SK-N-SH (cell line): Measurements from ENCODE around the gene TMEM212. TPM values are rescaled to one million over a fixed set of nuclear protein-coding genes. Genes with fewer than 3 reads are reported as not detected.
"Not testable (repeated sequence)": the region's sequence is repeated elsewhere in the genome, so short reads cannot be mapped to it uniquely, and the experiment has no call there.

Experiments used
- CTCF ChIA-PET: fragments of 300-600, 350-600 bp; formaldehyde crosslinking; extraction: SDS; loops from one replicate; lab custom pipeline; 2021; lab: Yijun Ruan, JAX
- POLR2A ChIA-PET: fragments of 350-600 bp; sonication (Branson Sonifier 250); formaldehyde crosslinking; extraction: SDS; loops from one replicate; lab custom pipeline; 2020; ENCODE audit warnings: antibody characterized with exemption, inconsistent platforms; lab: Yijun Ruan, JAX
- DNase-seq: peaks from one replicate; pipeline ENCODE4 v3.0.0; 2012
- H2AFZ ChIP-seq: fragments of 200-600 bp; sonication (generic); 2 replicates; pipeline ENCODE4 v1.8.1; 2016; ENCODE audit warnings: antibody characterized with exemption, mild to moderate bottlenecking, low read depth
- H3F3A ChIP-seq: fragments of 200-600 bp; sonication (generic); replicated peaks from 2 replicates; pipeline ENCODE3; 2016; ENCODE audit warnings: antibody characterized with exemption, mild to moderate bottlenecking; ENCODE audit not compliant: insufficient read depth
- H3K27ac ChIP-seq, 2 experiments: fragments of 200-500 bp in 1 of 2; fragments of 200-600 bp in 1 of 2; sonication (Bioruptor generic) in 1 of 2; sonication (generic), shearing (Covaris generic) in 1 of 2; 2 replicates each; pipeline versions ENCODE4 v1.5.1 to v1.6.1; 2014 to 2016; ENCODE audit warnings: low read depth in 2 of 2, inconsistent platforms in 1 of 2, low read length in 1 of 2, mild to moderate bottlenecking in 1 of 2, mixed read lengths in 1 of 2
- H3K27me3 ChIP-seq: fragments of 200-600 bp; sonication (generic), shearing (Covaris generic); 2 replicates; pipeline ENCODE4 v1.6.1; 2016; ENCODE audit warnings: mixed run types; ENCODE audit not compliant: insufficient read depth
- H3K36me3 ChIP-seq, 2 experiments: fragments of 200-500 bp in 1 of 2; fragments of 200-600 bp in 1 of 2; sonication (Bioruptor generic) in 1 of 2; sonication (generic) in 1 of 2; replicated peaks in 1 of 2; 2 replicates each; pipeline versions ENCODE3 to v1.5.1; 2014 to 2016; ENCODE audit warnings: low read length in 1 of 2, mild to moderate bottlenecking in 1 of 2; ENCODE audit not compliant: insufficient read depth in 2 of 2, control insufficient read depth in 1 of 2
- H3K4me1 ChIP-seq, 2 experiments: fragments of 200-500 bp in 1 of 2; fragments of 200-600 bp in 1 of 2; sonication (Bioruptor generic) in 1 of 2; sonication (generic), shearing (Covaris generic) in 1 of 2; 2 replicates each; pipeline versions ENCODE4 v1.5.1 to v1.6.1; 2014 to 2016; ENCODE audit warnings: low read depth in 1 of 2, low read length in 1 of 2, mixed run types in 1 of 2; ENCODE audit not compliant: insufficient read depth in 2 of 2, control insufficient read depth in 1 of 2
- H3K4me2 ChIP-seq: fragments of 200-600 bp; sonication (generic), shearing (Covaris generic); 2 replicates; pipeline ENCODE4 v1.6.1; 2017; ENCODE audit warnings: mixed run types
- H3K4me3 ChIP-seq, 2 experiments: fragments of 200-500 bp in 1 of 2; fragments of 200-600 bp in 1 of 2; sonication (Bioruptor generic) in 1 of 2; sonication (generic), shearing (Covaris generic) in 1 of 2; 2 replicates each; pipeline versions ENCODE4 v1.5.1 to v1.8.1; 2014 to 2016; ENCODE audit warnings: low read depth in 2 of 2, inconsistent platforms in 1 of 2, low read length in 1 of 2, mild to moderate bottlenecking in 1 of 2, mixed read lengths in 1 of 2, moderate library complexity in 1 of 2
- H3K79me2 ChIP-seq: fragments of 200-600 bp; sonication (generic); 2 replicates; pipeline ENCODE4 v1.8.1; 2017; ENCODE audit warnings: mild to moderate bottlenecking; ENCODE audit not compliant: insufficient read depth
- H3K9ac ChIP-seq: fragments of 200-600 bp; sonication (generic); 2 replicates; pipeline ENCODE4 v1.6.1; 2017; ENCODE audit warnings: mixed run types
- H3K9me2 ChIP-seq: fragments of 200-600 bp; sonication (generic); 2 replicates; pipeline ENCODE4 v1.6.1; 2017; ENCODE audit warnings: mixed run types
- H3K9me3 ChIP-seq: fragments of 200-600 bp; sonication (generic); 2 replicates; pipeline ENCODE4 v1.6.1; 2017; ENCODE audit warnings: mixed run types, mild to moderate bottlenecking, moderate library complexity
- H4K20me1 ChIP-seq: fragments of 200-600 bp; sonication (generic); 2 replicates; pipeline ENCODE4 v1.6.1; 2017; ENCODE audit warnings: mild to moderate bottlenecking, mixed run types; ENCODE audit not compliant: insufficient read depth
- EZH2phosphoT487 ChIP-seq: fragments of 200-600 bp; sonication (generic); IDR thresholded peaks from 2 replicates; pipeline ENCODE4 v1.6.1; 2017; ENCODE audit warnings: low read depth, mixed run types, mild to moderate bottlenecking, antibody characterized with exemption, moderate library complexity, borderline replicate concordance
- FOSL2 ChIP-seq: IDR thresholded peaks from 2 replicates; pipeline ENCODE4 v1.4.0; 2012; ENCODE audit warnings: low read depth, mild to moderate bottlenecking, moderate library complexity, borderline replicate concordance
- FOXJ3 ChIP-seq: sonication (generic); formaldehyde crosslinking; IDR thresholded peaks from 2 replicates; pipeline ENCODE4 v1.5.1; 2020; ENCODE audit warnings: mild to moderate bottlenecking, missing genetic modification reagents
- MXI1 ChIP-seq: IDR thresholded peaks from 2 replicates; pipeline ENCODE4 v1.6.1; 2012; ENCODE audit warnings: mild to moderate bottlenecking, low read depth, low read length, improper control_type of control experiment
- RCOR1 ChIP-seq: fragments of 150-350 bp; IDR thresholded peaks from 2 replicates; pipeline ENCODE4 v1.6.1; 2017; ENCODE audit warnings: antibody characterized with exemption, low read length
- RXRA ChIP-seq: IDR thresholded peaks from 2 replicates; pipeline ENCODE4 v1.4.0; 2012; ENCODE audit warnings: low read depth, mild to moderate bottlenecking, borderline replicate concordance
- TEAD4 ChIP-seq: IDR thresholded peaks from 2 replicates; pipeline ENCODE4 v1.4.0; 2012; ENCODE audit warnings: mild to moderate bottlenecking, borderline replicate concordance; ENCODE audit not compliant: insufficient read depth
- WGBS: methylation state at CpG from one replicate; pipeline ENCODE4 v1.1.6; 2017; ENCODE audit warnings: low lambda C conversion rate; 5-methylcytosine and 5-hydroxymethylcytosine counted together
- polyA plus RNA-seq, 3 experiments: library from polyadenylated mRNA; depleted of rRNA; stranded (reverse); fragments of >200 nt; gene quantifications; 2 replicates each; pipeline ENCODE4 v1.2.3, GENCODE V29; 2012
- TF ChIP-seq, protein P1 (sequence below): IDR thresholded peaks from 2 replicates; pipeline ENCODE4 v1.4.0; 2012; ENCODE audit warnings: low read depth, borderline replicate concordance
- TF ChIP-seq, protein P2 (sequence below): fragments of 200-600 bp; sonication (generic); IDR thresholded peaks from 2 replicates; pipeline ENCODE4 v1.6.1; 2017; ENCODE audit warnings: antibody characterized with exemption, mild to moderate bottlenecking, moderate library complexity

The TMEM212 gene
- polyA plus RNA-seq, 1 of the 3 experiments (the other 2 are of a cell fraction): not detected

DNA sequence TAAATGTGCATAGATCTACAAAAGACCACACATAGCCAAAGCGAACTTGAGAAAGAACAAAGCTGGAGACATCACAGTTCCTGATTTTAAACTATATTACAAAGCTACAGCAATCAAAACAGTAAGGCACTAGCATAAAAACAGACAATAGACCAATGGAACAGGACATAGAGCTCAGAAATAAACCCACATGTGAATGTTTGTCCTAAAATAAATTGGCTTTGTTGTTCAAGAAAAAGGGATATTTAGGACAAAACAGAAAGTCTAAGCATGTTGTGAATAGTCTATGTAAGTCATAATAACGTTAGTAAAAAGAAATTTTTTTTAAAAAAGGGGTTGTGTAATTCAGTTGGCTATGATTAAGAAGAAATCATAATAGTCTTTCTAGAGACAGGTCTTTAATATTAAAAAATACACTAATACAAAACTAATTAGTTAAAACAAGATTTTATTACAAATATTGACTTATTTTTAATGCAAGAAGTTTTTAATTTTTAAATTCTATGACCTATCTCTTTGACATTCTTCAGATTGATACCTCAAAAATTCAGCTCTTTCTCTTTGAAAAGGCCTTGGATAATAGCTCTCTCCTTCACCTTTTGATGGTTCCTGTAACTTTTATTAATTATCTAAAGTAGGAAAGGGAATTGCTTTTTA, 11.6 kb downstream of the TMEM212 start:
- Histone ChIP-seq H3K4me1 (peaks cover 0 to 2% of the 10 kb centered on the region in 2 experiments; a peak in 1 of 4 replicates), H2AFZ (no peak overlapping the region), H4K20me1 (no peaks in the 10 kb centered on the region), H3K27me3 (no peaks in the 10 kb centered on the region), H3K9me2 (no peaks in the 10 kb centered on the region), H3K36me3 (no peaks in the 10 kb centered on the region), H3F3A (no peaks in the 10 kb centered on the region), H3K27ac (no peak overlapping the region), H3K79me2 (no peaks in the 10 kb centered on the region), H3K4me3 (no peak overlapping the region), H3K9ac (no peak overlapping the region), H3K4me2 (no peak overlapping the region), H3K9me3 (peaks cover 21% of the 10 kb centered on the region; the same call in 1 of the 2 replicates)
- DNase-seq: no peak
- no peak for TF ChIP-seq RXRA
- no peak for TF ChIP-seq RCOR1
- TF ChIP-seq FOXJ3 (CRISPR knock-in tag): no peak
- no peak for TF ChIP-seq FOSL2
- TF ChIP-seq, protein P1, sequence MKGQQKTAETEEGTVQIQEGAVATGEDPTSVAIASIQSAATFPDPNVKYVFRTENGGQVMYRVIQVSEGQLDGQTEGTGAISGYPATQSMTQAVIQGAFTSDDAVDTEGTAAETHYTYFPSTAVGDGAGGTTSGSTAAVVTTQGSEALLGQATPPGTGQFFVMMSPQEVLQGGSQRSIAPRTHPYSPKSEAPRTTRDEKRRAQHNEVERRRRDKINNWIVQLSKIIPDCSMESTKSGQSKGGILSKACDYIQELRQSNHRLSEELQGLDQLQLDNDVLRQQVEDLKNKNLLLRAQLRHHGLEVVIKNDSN: no peak
- no peak for TF ChIP-seq MXI1
- TF ChIP-seq EZH2phosphoT487: no peak
- TF ChIP-seq, protein P2, sequence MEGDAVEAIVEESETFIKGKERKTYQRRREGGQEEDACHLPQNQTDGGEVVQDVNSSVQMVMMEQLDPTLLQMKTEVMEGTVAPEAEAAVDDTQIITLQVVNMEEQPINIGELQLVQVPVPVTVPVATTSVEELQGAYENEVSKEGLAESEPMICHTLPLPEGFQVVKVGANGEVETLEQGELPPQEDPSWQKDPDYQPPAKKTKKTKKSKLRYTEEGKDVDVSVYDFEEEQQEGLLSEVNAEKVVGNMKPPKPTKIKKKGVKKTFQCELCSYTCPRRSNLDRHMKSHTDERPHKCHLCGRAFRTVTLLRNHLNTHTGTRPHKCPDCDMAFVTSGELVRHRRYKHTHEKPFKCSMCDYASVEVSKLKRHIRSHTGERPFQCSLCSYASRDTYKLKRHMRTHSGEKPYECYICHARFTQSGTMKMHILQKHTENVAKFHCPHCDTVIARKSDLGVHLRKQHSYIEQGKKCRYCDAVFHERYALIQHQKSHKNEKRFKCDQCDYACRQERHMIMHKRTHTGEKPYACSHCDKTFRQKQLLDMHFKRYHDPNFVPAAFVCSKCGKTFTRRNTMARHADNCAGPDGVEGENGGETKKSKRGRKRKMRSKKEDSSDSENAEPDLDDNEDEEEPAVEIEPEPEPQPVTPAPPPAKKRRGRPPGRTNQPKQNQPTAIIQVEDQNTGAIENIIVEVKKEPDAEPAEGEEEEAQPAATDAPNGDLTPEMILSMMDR: no peak
- no peak for TF ChIP-seq TEAD4
- 24% methylated on average over 2 of the region's 2 CpGs for WGBS
- ChIA-PET CTCF (no interaction called here), POLR2A (no interaction called here)

DNA sequence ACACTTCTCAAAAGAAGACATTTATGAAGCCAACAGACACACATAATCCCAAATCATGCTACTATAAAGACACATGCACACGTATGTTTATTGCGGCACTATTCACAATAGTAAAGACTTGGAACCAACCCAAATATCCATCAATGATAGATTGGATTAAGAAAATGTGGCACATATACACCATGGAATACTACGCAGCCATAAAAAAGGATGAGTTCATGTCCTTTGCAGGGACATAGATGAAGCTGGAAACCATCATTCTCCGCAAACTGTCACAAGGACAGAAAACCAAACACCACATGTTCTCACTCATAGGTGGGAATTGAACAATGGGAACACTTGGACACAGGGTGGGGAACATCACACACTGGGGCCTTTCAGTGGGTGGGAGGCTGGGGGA, 15.6 kb downstream of the TMEM212 start:
- H3F3A ChIP-seq, H3K79me2 ChIP-seq, H2AFZ ChIP-seq, H3K9me2 ChIP-seq, POLR2A ChIA-PET, H3K27me3 ChIP-seq, H3K9ac ChIP-seq, DNase-seq, H3K36me3 ChIP-seq, H4K20me1 ChIP-seq, CTCF ChIA-PET, H3K4me2 ChIP-seq, H3K4me3 ChIP-seq, H3K27ac ChIP-seq: not testable (repeated sequence)
- H3K4me1 ChIP-seq: peaks cover 0 to 11% of the 10 kb centered on the region in 2 experiments; a peak in 1 of 4 replicates
- 93% methylated on average over 4 of the region's 4 CpGs for WGBS
- H3K9me3 ChIP-seq: peaks cover 19% of the 10 kb centered on the region; the same call in 1 of the 2 replicates
